H9 (cell line): Measurements from ENCODE around the gene DENND1A. TPM values are rescaled to one million over a fixed set of nuclear protein-coding genes. Genes with fewer than 3 reads are reported as not detected.

ENCODE experiments used
- DNase-seq: peaks from one replicate; pipeline ENCODE4 v3.0.0-alpha.2; 2017
- H2AFZ ChIP-seq: one replicate; pipeline ENCODE4 v1.6.1; 2013; ENCODE audit warnings: mild to moderate bottlenecking, low read length, control low read depth, moderate library complexity
- H2AK5ac ChIP-seq: 2 replicates; pipeline ENCODE4 v1.6.1; 2013; ENCODE audit warnings: low read length, control low read depth, mixed read lengths; ENCODE audit not compliant: insufficient read length
- H2BK120ac ChIP-seq: one replicate; pipeline ENCODE4 v1.6.1; 2013; ENCODE audit warnings: low read depth, mild to moderate bottlenecking, low read length, control low read depth, inconsistent platforms; ENCODE audit not compliant: poor library complexity, severe bottlenecking
- H2BK12ac ChIP-seq: 2 replicates; pipeline ENCODE4 v1.6.1; 2013; ENCODE audit warnings: low read length, control low read depth, mixed read lengths, low read depth; ENCODE audit not compliant: insufficient read length
- H2BK15ac ChIP-seq: 2 replicates; pipeline ENCODE4 v1.6.1; 2013; ENCODE audit warnings: low read depth, low read length, control low read depth
- H2BK20ac ChIP-seq: one replicate; pipeline ENCODE4 v1.6.1; 2013; ENCODE audit warnings: low read depth, mild to moderate bottlenecking, low read length, control low read depth, inconsistent platforms; ENCODE audit not compliant: poor library complexity, severe bottlenecking
- H2BK5ac ChIP-seq: 2 replicates; pipeline ENCODE4 v1.6.1; 2013; ENCODE audit warnings: low read length, control low read depth, mixed read lengths; ENCODE audit not compliant: insufficient read length
- H3K14ac ChIP-seq: 2 replicates; pipeline ENCODE4 v1.6.1; 2013; ENCODE audit warnings: low read length, control low read depth; ENCODE audit not compliant: insufficient read depth
- H3K18ac ChIP-seq: 2 replicates; pipeline ENCODE4 v1.6.1; 2013; ENCODE audit warnings: low read depth, mild to moderate bottlenecking, mixed read lengths, low read length, control low read depth; ENCODE audit not compliant: insufficient read length
- H3K23ac ChIP-seq: 2 replicates; pipeline ENCODE4 v1.6.1; 2013; ENCODE audit warnings: low read length, control low read depth, mixed read lengths, low read depth; ENCODE audit not compliant: insufficient read length
- H3K23me2 ChIP-seq: 2 replicates; pipeline ENCODE4 v1.6.1; 2013; ENCODE audit warnings: low read depth, mild to moderate bottlenecking, mixed read lengths, low read length, control low read depth; ENCODE audit not compliant: insufficient read length, poor library complexity, severe bottlenecking
- H3K27ac ChIP-seq: 2 replicates; pipeline ENCODE4 v1.5.1; 2013; ENCODE audit warnings: low read length, control low read depth, mixed read lengths, low read depth; ENCODE audit not compliant: insufficient read length
- H3K27me3 ChIP-seq: 2 replicates; pipeline ENCODE4 v1.6.1; 2013; ENCODE audit warnings: low read length, control low read depth, inconsistent platforms; ENCODE audit not compliant: insufficient read depth
- H3K4ac ChIP-seq: 2 replicates; pipeline ENCODE4 v1.6.1; 2013; ENCODE audit warnings: low read depth, mild to moderate bottlenecking, control low read depth, inconsistent platforms, low read length, moderate library complexity
- H3K4me1 ChIP-seq: 2 replicates; pipeline ENCODE4 v1.6.1; 2013; ENCODE audit warnings: low read length, control low read depth, inconsistent platforms; ENCODE audit not compliant: insufficient read depth
- H3K4me2 ChIP-seq: 2 replicates; pipeline ENCODE4 v1.6.1; 2013; ENCODE audit warnings: low read length, control low read depth, mixed read lengths; ENCODE audit not compliant: insufficient read length, insufficient read depth
- H3K56ac ChIP-seq: 2 replicates; pipeline ENCODE4 v1.6.1; 2013; ENCODE audit warnings: low read depth, mild to moderate bottlenecking, mixed read lengths, low read length, control low read depth; ENCODE audit not compliant: insufficient read length
- H3K79me1 ChIP-seq: 2 replicates; pipeline ENCODE4 v1.6.1; 2013; ENCODE audit warnings: low read depth, mild to moderate bottlenecking, moderate library complexity, low read length, control low read depth, inconsistent platforms; ENCODE audit not compliant: insufficient read depth, poor library complexity, severe bottlenecking
- H3K79me2 ChIP-seq: 2 replicates; pipeline ENCODE4 v1.6.1; 2013; ENCODE audit warnings: low read length, control low read depth, inconsistent platforms; ENCODE audit not compliant: insufficient read depth
- H3K9ac ChIP-seq: 2 replicates; pipeline ENCODE4 v1.6.1; 2013; ENCODE audit warnings: low read length, control low read depth, mixed read lengths; ENCODE audit not compliant: insufficient read length; ENCODE audit errors: extremely low read depth
- H3K9me3 ChIP-seq: one replicate; pipeline ENCODE4 v1.6.1; 2013; ENCODE audit warnings: low read depth, low read length, inconsistent platforms; ENCODE audit not compliant: control insufficient read depth
- H3T11ph ChIP-seq: one replicate; pipeline ENCODE4 v1.6.1; 2013; ENCODE audit warnings: mild to moderate bottlenecking, low read length, control low read depth, inconsistent platforms
- H4K20me1 ChIP-seq: one replicate; pipeline ENCODE4 v1.6.1; 2013; ENCODE audit not compliant: control insufficient read depth, insufficient read length, insufficient read depth
- H4K5ac ChIP-seq: 2 replicates; pipeline ENCODE4 v1.6.1; 2013; ENCODE audit warnings: low read depth, mild to moderate bottlenecking, mixed read lengths, low read length, control low read depth; ENCODE audit not compliant: insufficient read length
- H4K8ac ChIP-seq: replicated peaks from 2 replicates; pipeline ENCODE4 v1.6.1; 2013; ENCODE audit warnings: low read length, control low read depth, mixed read lengths, low read depth; ENCODE audit not compliant: insufficient read length
- H4K91ac ChIP-seq: 2 replicates; pipeline ENCODE4 v1.6.1; 2013; ENCODE audit warnings: low read depth, mild to moderate bottlenecking, moderate library complexity, mixed read lengths, low read length, control low read depth; ENCODE audit not compliant: insufficient read length
- H3K27ac Mint-ChIP-seq, 3 experiments: 2 replicates in 2 of 3; 3 replicates in 1 of 3; pipeline ENCODE4 v1.8.0; 2020 to 2021; ENCODE audit warnings: mixed read lengths in 3 of 3, mild to moderate bottlenecking in 1 of 3, moderate library complexity in 1 of 3
- H3K27me3 Mint-ChIP-seq: 2 replicates; pipeline ENCODE4 v1.8.0; 2021; ENCODE audit warnings: low read depth, mild to moderate bottlenecking, moderate library complexity, mixed read lengths
- H3K36me3 Mint-ChIP-seq, 3 experiments: 2 replicates in 2 of 3; 3 replicates in 1 of 3; pipeline ENCODE4 v1.8.0; 2020 to 2021; ENCODE audit warnings: low read depth in 3 of 3, mixed read lengths in 3 of 3; ENCODE audit not compliant: insufficient read depth in 1 of 3
- H3K4me1 Mint-ChIP-seq, 2 experiments: 2 replicates each; pipeline ENCODE4 v1.8.0; 2020; ENCODE audit warnings: mixed read lengths in 2 of 2
- H3K4me3 Mint-ChIP-seq, 2 experiments: 2 replicates in 1 of 2; 3 replicates in 1 of 2; pipeline ENCODE4 v1.8.0; 2020 to 2021; ENCODE audit warnings: mild to moderate bottlenecking in 2 of 2, mixed read lengths in 2 of 2, moderate library complexity in 1 of 2
- H3K9me3 Mint-ChIP-seq, 2 experiments: 2 replicates in 1 of 2; 3 replicates in 1 of 2; pipeline ENCODE4 v1.8.0; 2020; ENCODE audit warnings: mild to moderate bottlenecking in 2 of 2, mixed read lengths in 2 of 2, moderate library complexity in 1 of 2
- WGBS: extraction: QIAGEN DNeasy Blood & Tissue Kit; methylation state at CpG from one replicate; pipeline ENCODE4 v1.1.7; 2013; ENCODE audit warnings: missing lambda C conversion rate, low lambda C conversion rate, mixed read lengths; ENCODE audit not compliant: insufficient read length; ENCODE audit errors: extremely low coverage; 5-methylcytosine and 5-hydroxymethylcytosine counted together
- total RNA-seq: library from RNA; stranded (reverse); gene quantifications from 2 replicates; pipeline ENCODE4 v1.2.1, GENCODE V29; 2021
- TF ChIP-seq, protein P1 (sequence below): fragments of 200-600 bp; sonication (generic); conservative IDR thresholded peaks from 3 replicates; pipeline ENCODE4 v1.8.0; 2021; ENCODE audit warnings: antibody characterized with exemption, mild to moderate bottlenecking

The DENND1A gene
- total RNA-seq, 1 experiment from 2014 or later = 20.4 TPM

GRCh38 chr9:123607479-123607878 is 322.4 kb downstream of the DENND1A start:
- H4K5ac ChIP-seq = no peak overlapping the region
- H2AFZ ChIP-seq = no peak overlapping the region
- no peak overlapping the region for H2BK5ac ChIP-seq
- H4K91ac ChIP-seq = no peak overlapping the region
- no peak overlapping the region for H2BK120ac ChIP-seq
- H3K9me3 ChIP-seq = no peaks in the 10 kb centered on the region
- H3K23me2 ChIP-seq = no peaks in the 10 kb centered on the region
- no peaks in the 10 kb centered on the region for H3K79me2 ChIP-seq
- no peak overlapping the region for H3K14ac ChIP-seq
- Mint-ChIP-seq H3K4me1 (peaks cover 3 to 4% of the 10 kb centered on the region in 2 experiments; a peak in 3 of 4 replicates), H3K9me3 (no peaks in the 10 kb centered on the region), H3K27ac (no peak overlapping the region), H3K36me3 (peaks cover 0 to 2% (median 0%) of the 10 kb centered on the region in 3 experiments; a peak in 1 of 7 replicates), H3K27me3 (no peaks in the 10 kb centered on the region; the same call in 1 of the 2 replicates), H3K4me3 (no peak overlapping the region)
- no peak overlapping the region for H3K18ac ChIP-seq
- no peak overlapping the region for H3K4ac ChIP-seq
- H3T11ph ChIP-seq = no peak overlapping the region
- no peak overlapping the region for H4K8ac ChIP-seq
- no peaks in the 10 kb centered on the region for H3K27me3 ChIP-seq
- TF ChIP-seq, protein P1, sequence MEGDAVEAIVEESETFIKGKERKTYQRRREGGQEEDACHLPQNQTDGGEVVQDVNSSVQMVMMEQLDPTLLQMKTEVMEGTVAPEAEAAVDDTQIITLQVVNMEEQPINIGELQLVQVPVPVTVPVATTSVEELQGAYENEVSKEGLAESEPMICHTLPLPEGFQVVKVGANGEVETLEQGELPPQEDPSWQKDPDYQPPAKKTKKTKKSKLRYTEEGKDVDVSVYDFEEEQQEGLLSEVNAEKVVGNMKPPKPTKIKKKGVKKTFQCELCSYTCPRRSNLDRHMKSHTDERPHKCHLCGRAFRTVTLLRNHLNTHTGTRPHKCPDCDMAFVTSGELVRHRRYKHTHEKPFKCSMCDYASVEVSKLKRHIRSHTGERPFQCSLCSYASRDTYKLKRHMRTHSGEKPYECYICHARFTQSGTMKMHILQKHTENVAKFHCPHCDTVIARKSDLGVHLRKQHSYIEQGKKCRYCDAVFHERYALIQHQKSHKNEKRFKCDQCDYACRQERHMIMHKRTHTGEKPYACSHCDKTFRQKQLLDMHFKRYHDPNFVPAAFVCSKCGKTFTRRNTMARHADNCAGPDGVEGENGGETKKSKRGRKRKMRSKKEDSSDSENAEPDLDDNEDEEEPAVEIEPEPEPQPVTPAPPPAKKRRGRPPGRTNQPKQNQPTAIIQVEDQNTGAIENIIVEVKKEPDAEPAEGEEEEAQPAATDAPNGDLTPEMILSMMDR = no peak
- WGBS = no CpG with 5 or more reads among the region's 2 CpGs
- H2BK15ac ChIP-seq = no peak overlapping the region
- H3K79me1 ChIP-seq = no peaks in the 10 kb centered on the region
- no peak overlapping the region for H2BK12ac ChIP-seq
- no peak overlapping the region for H2BK20ac ChIP-seq
- H3K23ac ChIP-seq = no peak overlapping the region
- no peak overlapping the region for H3K27ac ChIP-seq
- DNase-seq = no peak
- no peaks in the 10 kb centered on the region for H3K4me1 ChIP-seq
- H4K20me1 ChIP-seq = no peaks in the 10 kb centered on the region
- H3K56ac ChIP-seq = no peak overlapping the region
- no peak overlapping the region for H3K9ac ChIP-seq
- H3K4me2 ChIP-seq = no peak overlapping the region
- H2AK5ac ChIP-seq = no peak overlapping the region
